Neural progenitor cell (in vitro differentiated cells): ENCODE measurements around the gene PPP1R18. TPM values are rescaled to one million over a fixed set of nuclear protein-coding genes. Genes with fewer than 3 reads are reported as not detected.
"Not testable (repeated sequence)": the region's sequence is repeated elsewhere in the genome, so short reads cannot be mapped to it uniquely, and the experiment has no call there.

ENCODE experiments used
- DNase-seq: peaks from one replicate; pipeline ENCODE4 v3.0.0-alpha.2; 2016; ENCODE audit warnings: low spot score
- H2AFZ ChIP-seq: fragments of 200-600 bp; sonication (generic); replicated peaks from 2 replicates; pipeline ENCODE4 v1.6.1; 2016; ENCODE audit warnings: antibody characterized with exemption
- H3F3A ChIP-seq: fragments of 200-600 bp; sonication (generic); 2 replicates; pipeline ENCODE4 v1.6.1; 2016; ENCODE audit warnings: antibody characterized with exemption, low read depth
- H3K27ac ChIP-seq: fragments of 200-600 bp; sonication (generic); 2 replicates; pipeline ENCODE4 v1.5.1; 2016; ENCODE audit warnings: mild to moderate bottlenecking
- H3K27me3 ChIP-seq: fragments of 200-600 bp; sonication (generic); 2 replicates; pipeline ENCODE4 v1.6.1; 2016; ENCODE audit warnings: mild to moderate bottlenecking, moderate library complexity
- H3K36me3 ChIP-seq: fragments of 200-600 bp; sonication (generic); 2 replicates; pipeline ENCODE4 v1.5.1; 2016
- H3K4me1 ChIP-seq: fragments of 200-600 bp; sonication (generic); 2 replicates; pipeline ENCODE4 v1.6.1; 2016; ENCODE audit warnings: mixed run types
- H3K4me2 ChIP-seq: fragments of 200-600 bp; sonication (generic); 2 replicates; pipeline ENCODE4 v1.6.1; 2016
- H3K4me3 ChIP-seq: fragments of 200-600 bp; sonication (generic); 2 replicates; pipeline ENCODE4 v1.5.1; 2016
- H3K79me2 ChIP-seq: fragments of 200-600 bp; sonication (generic); 2 replicates; pipeline ENCODE4 v1.6.1; 2016; ENCODE audit warnings: low read depth
- H3K9ac ChIP-seq: fragments of 200-600 bp; sonication (generic); 2 replicates; pipeline ENCODE4 v1.6.1; 2016
- H3K9me3 ChIP-seq: fragments of 200-600 bp; sonication (generic); 2 replicates; pipeline ENCODE4 v1.5.1; 2016; ENCODE audit warnings: low read depth
- H4K20me1 ChIP-seq: fragments of 200-600 bp; sonication (generic); 2 replicates; pipeline ENCODE4 v1.6.1; 2016; ENCODE audit warnings: low read depth
- H3K27ac Mint-ChIP-seq: 3 replicates; pipeline ENCODE4 v1.8.0; 2021; ENCODE audit warnings: mixed read lengths
- H3K27me3 Mint-ChIP-seq: 2 replicates; pipeline ENCODE4 v1.8.0; 2022; ENCODE audit warnings: low read depth, mild to moderate bottlenecking, inconsistent platforms, moderate library complexity, mixed read lengths; ENCODE audit not compliant: insufficient read depth
- H3K36me3 Mint-ChIP-seq: 3 replicates; pipeline ENCODE4 v1.8.0; 2021; ENCODE audit warnings: mixed read lengths
- H3K4me1 Mint-ChIP-seq: 3 replicates; pipeline ENCODE4 v1.8.0; 2021; ENCODE audit warnings: mixed read lengths
- H3K4me3 Mint-ChIP-seq: 3 replicates; pipeline ENCODE4 v1.8.0; 2021; ENCODE audit warnings: mild to moderate bottlenecking, moderate library complexity, mixed read lengths
- H3K9me3 Mint-ChIP-seq: 3 replicates; pipeline ENCODE4 v1.8.0; 2020; ENCODE audit warnings: mixed read lengths
- CTCF ChIP-seq: fragments of 200-600 bp; sonication (generic); IDR thresholded peaks from 2 replicates; pipeline ENCODE4 v1.5.1; 2017; ENCODE audit warnings: antibody characterized with exemption, mild to moderate bottlenecking
- EZH2 ChIP-seq: fragments of 200-600 bp; sonication (generic); IDR thresholded peaks from 2 replicates; pipeline ENCODE4 v1.6.1; 2017; ENCODE audit warnings: antibody characterized with exemption, mild to moderate bottlenecking, moderate library complexity
- EZH2phosphoT487 ChIP-seq: fragments of 200-600 bp; sonication (generic); IDR thresholded peaks from 2 replicates; pipeline ENCODE4 v1.6.1; 2017; ENCODE audit warnings: antibody characterized with exemption
- total RNA-seq: library from RNA; depleted of rRNA; stranded (reverse); fragments of >200 nt; gene quantifications from 2 replicates; pipeline ENCODE4 v1.2.3, GENCODE V29; 2015; ENCODE audit warnings: low replicate concordance

The PPP1R18 gene
- total RNA-seq, 1 donor from 2014 or later = 10.2 TPM

GRCh38 chr6:30722280-30723112 is 36.1 kb upstream of the PPP1R18 start:
- Histone ChIP-seq H3F3A (peaks cover 94% of the 10 kb centered on the region), H3K4me1 (peaks cover 12% of the 10 kb centered on the region), H3K27me3 (no peaks in the 10 kb centered on the region), H3K4me3 (peak overlapping the region; percentile 85), H3K79me2 (peaks cover 72% of the 10 kb centered on the region), H4K20me1 (peaks cover 60% of the 10 kb centered on the region), H3K27ac (no peak overlapping the region), H2AFZ (no peak overlapping the region), H3K9ac (peak overlapping the region; percentile 14), H3K4me2 (peak overlapping the region; percentile 90), H3K36me3 (peaks cover 4% of the 10 kb centered on the region), H3K9me3 (no peaks in the 10 kb centered on the region)
- Mint-ChIP-seq H3K27ac (peak overlapping the region; percentile 90), H3K36me3 (peaks cover 31% of the 10 kb centered on the region), H3K27me3 (peaks cover 13% of the 10 kb centered on the region), H3K4me3 (peak overlapping the region; percentile 98), H3K9me3 (peaks cover 2% of the 10 kb centered on the region), H3K4me1 (peaks cover 49% of the 10 kb centered on the region)
- DNase-seq = peak; percentile 76
- TF ChIP-seq CTCF (peak; percentile 99), EZH2 (no peak), EZH2phosphoT487 (no peak)

- not testable (repeated sequence) for H3K36me3 ChIP-seq, H3K9me3 ChIP-seq, H3K9me3 Mint-ChIP-seq, DNase-seq, H3K27ac ChIP-seq, H2AFZ ChIP-seq, H3K27me3 ChIP-seq
- Mint-ChIP-seq H3K27me3 (peaks cover 13% of the 10 kb centered on the region), H3K27ac (peak overlapping the region; percentile 37), H3K4me1 (peaks cover 55% of the 10 kb centered on the region), H3K4me3 (peak overlapping the region; percentile 98), H3K36me3 (peaks cover 31% of the 10 kb centered on the region)
- Histone ChIP-seq H3K79me2 (peaks cover 73% of the 10 kb centered on the region), H3K4me3 (peak overlapping the region; percentile 85), H3K4me1 (peaks cover 12% of the 10 kb centered on the region), H3K9ac (peak overlapping the region; percentile 14), H3F3A (peaks cover 89% of the 10 kb centered on the region), H4K20me1 (peaks cover 54% of the 10 kb centered on the region), H3K4me2 (peak overlapping the region; percentile 90)
These were observed 35.5 kb upstream of the PPP1R18 start for GRCh38 chr6:30722025-30722279.

- Mint-ChIP-seq H3K4me1 (peaks cover 60% of the 10 kb centered on the region), H3K36me3 (peaks cover 32% of the 10 kb centered on the region), H3K27me3 (peaks cover 13% of the 10 kb centered on the region), H3K9me3 (peaks cover 2% of the 10 kb centered on the region), H3K27ac (peak overlapping the region; percentile 99), H3K4me3 (peak overlapping the region; percentile 98)
- Histone ChIP-seq H3K27ac (peak overlapping the region; percentile 85), H3K9ac (peak overlapping the region; percentile 90), H3K27me3 (no peaks in the 10 kb centered on the region), H3K79me2 (peaks cover 79% of the 10 kb centered on the region), H3K9me3 (no peaks in the 10 kb centered on the region), H4K20me1 (peaks cover 49% of the 10 kb centered on the region), H3K4me1 (peaks cover 14% of the 10 kb centered on the region), H3K4me3 (peak overlapping the region; percentile 85), H3K36me3 (peaks cover 4% of the 10 kb centered on the region), H2AFZ (no peak overlapping the region), H3F3A (peaks cover 83% of the 10 kb centered on the region), H3K4me2 (peak overlapping the region; percentile 90)
- no peak for TF ChIP-seq EZH2
- peak; percentile 48 for TF ChIP-seq CTCF
- TF ChIP-seq EZH2phosphoT487 = no peak
- peak; percentile 96 for DNase-seq
These were observed 35.0 kb upstream of the PPP1R18 start for GRCh38 chr6:30721198-30722024.
